ENCODE results near the gene TLX1. TPM values are rescaled to one million over a fixed set of nuclear protein-coding genes. Genes with fewer than 3 reads are reported as not detected.

The TLX1 gene
- total RNA-seq, 1 donor from 2014 or later: not detected

GRCh38 chr10:101120520-101120883 is 10.6 kb upstream of the TLX1 start:
- Mint-ChIP-seq H3K27me3 (ENCODE audit: low read depth) (peaks cover 95% of the 10 kb centered on the region), H3K4me3 (peak overlapping the region; percentile 54)

GRCh38 chr10:101120884-101121653 is 10.0 kb upstream of the TLX1 start:
- no peak for DNase-seq (ENCODE audit: low spot score in 2 of 2, unreplicated experiment in 2 of 2)
- no peak for TF ChIP-seq CTCF (IDR thresholded peaks at IDR 0.05; ENCODE audit: unreplicated experiment)
- H3K9me3 Mint-ChIP-seq: no peaks in the 10 kb centered on the region
- H3K27me3 Mint-ChIP-seq (ENCODE audit: low read depth): peaks cover 98% of the 10 kb centered on the region
- H3K27ac Mint-ChIP-seq: no peak overlapping the region
- no peaks in the 10 kb centered on the region for H3K36me3 Mint-ChIP-seq
- H3K4me1 Mint-ChIP-seq: peaks cover 6% of the 10 kb centered on the region
- peak overlapping the region; percentile 54 for H3K4me3 Mint-ChIP-seq

More at GRCh38 chr10:101120520-101120883, 10.6 kb upstream of the TLX1 start:
- peaks cover 6% of the 10 kb centered on the region for H3K4me1 Mint-ChIP-seq
- H3K27ac Mint-ChIP-seq: no peak overlapping the region
- TF ChIP-seq CTCF (IDR thresholded peaks at IDR 0.05; ENCODE audit: unreplicated experiment): no peak
- DNase-seq (ENCODE audit: low spot score in 2 of 2, unreplicated experiment in 2 of 2): no peak
- no peaks in the 10 kb centered on the region for H3K36me3 Mint-ChIP-seq
- H3K9me3 Mint-ChIP-seq: no peaks in the 10 kb centered on the region

GRCh38 chr10:101121654-101122031 is 9.5 kb upstream of the TLX1 start:
- Mint-ChIP-seq H3K36me3 (no peaks in the 10 kb centered on the region), H3K27me3 (ENCODE audit: low read depth) (peaks cover 98% of the 10 kb centered on the region), H3K4me3 (no peak overlapping the region), H3K27ac (no peak overlapping the region), H3K4me1 (peaks cover 6% of the 10 kb centered on the region), H3K9me3 (no peaks in the 10 kb centered on the region)
- DNase-seq (ENCODE audit: low spot score in 2 of 2, unreplicated experiment in 2 of 2): no peak
- no peak for TF ChIP-seq CTCF (IDR thresholded peaks at IDR 0.05; ENCODE audit: unreplicated experiment)

- H3K9me3 Mint-ChIP-seq: no peaks in the 10 kb centered on the region
- no peaks in the 10 kb centered on the region for H3K36me3 Mint-ChIP-seq
- H3K27me3 Mint-ChIP-seq (ENCODE audit: low read depth): peaks cover 100% of the 10 kb centered on the region
- no peak for DNase-seq (ENCODE audit: low spot score in 2 of 2, unreplicated experiment in 2 of 2)
- no peak for TF ChIP-seq CTCF (IDR thresholded peaks at IDR 0.05; ENCODE audit: unreplicated experiment)
- peak overlapping the region; percentile 2 for H3K4me3 Mint-ChIP-seq
- no peak overlapping the region for H3K27ac Mint-ChIP-seq
- peaks cover 6% of the 10 kb centered on the region for H3K4me1 Mint-ChIP-seq
These were observed 8.6 kb upstream of the TLX1 start for GRCh38 chr10:101122270-101123084.

GRCh38 chr10:101123085-101123814 is 7.8 kb upstream of the TLX1 start:
- H3K4me1 Mint-ChIP-seq: peaks cover 6% of the 10 kb centered on the region
- H3K36me3 Mint-ChIP-seq: no peaks in the 10 kb centered on the region
- no peak overlapping the region for H3K4me3 Mint-ChIP-seq
- DNase-seq (ENCODE audit: low spot score in 2 of 2, unreplicated experiment in 2 of 2): no peak
- H3K27me3 Mint-ChIP-seq (ENCODE audit: low read depth): peaks cover 100% of the 10 kb centered on the region
- no peaks in the 10 kb centered on the region for H3K9me3 Mint-ChIP-seq
- TF ChIP-seq CTCF (IDR thresholded peaks at IDR 0.05; ENCODE audit: unreplicated experiment): no peak
- no peak overlapping the region for H3K27ac Mint-ChIP-seq
